Astrocyte (in vitro differentiated cells and primary cell): ENCODE data around the gene NEURL1. TPM values are rescaled to one million over a fixed set of nuclear protein-coding genes. Genes with fewer than 3 reads are reported as not detected.

Experiments used
- DNase-seq: peaks from one replicate; pipeline ENCODE4 v3.0.0-alpha.2; 2010; ENCODE audit warnings: low read depth
- FAIRE-seq: peaks from 2 replicates; lab custom pipeline; 2011; peaks lifted over from hg19 to GRCh38; lab: Jason Lieb, UNC
- H2AFZ ChIP-seq: 2 replicates; pipeline ENCODE4 v1.6.0; 2012; ENCODE audit warnings: low read depth, low read length, inconsistent platforms
- H3K27ac ChIP-seq: 2 replicates; pipeline ENCODE4 v1.5.1; 2011; ENCODE audit warnings: low read depth, low read length, inconsistent platforms
- H3K27me3 ChIP-seq: 2 replicates; pipeline ENCODE4 v1.6.0; 2011; ENCODE audit warnings: low read length, inconsistent platforms; ENCODE audit not compliant: insufficient read depth
- H3K36me3 ChIP-seq: 2 replicates; pipeline ENCODE4 v1.5.1; 2011; ENCODE audit warnings: low read length, inconsistent platforms; ENCODE audit not compliant: insufficient read depth
- H3K4me1 ChIP-seq: 2 replicates; pipeline ENCODE4 v1.5.1; 2011; ENCODE audit warnings: low read length, inconsistent platforms; ENCODE audit not compliant: insufficient read depth
- H3K4me2 ChIP-seq: 2 replicates; pipeline ENCODE4 v1.6.0; 2012; ENCODE audit warnings: low read length, inconsistent platforms
- H3K4me3 ChIP-seq: 2 replicates; pipeline ENCODE4 v1.5.1; 2011; ENCODE audit warnings: low read depth, mild to moderate bottlenecking, low read length, inconsistent platforms; ENCODE audit not compliant: insufficient read depth
- H3K79me2 ChIP-seq: 2 replicates; pipeline ENCODE4 v1.6.0; 2012; ENCODE audit warnings: mild to moderate bottlenecking, low read length, inconsistent platforms; ENCODE audit not compliant: insufficient read depth
- H3K9ac ChIP-seq: 2 replicates; pipeline ENCODE4 v1.6.0; 2012; ENCODE audit warnings: mild to moderate bottlenecking, low read length, inconsistent platforms
- H3K9me3 ChIP-seq: 2 replicates; pipeline ENCODE4 v1.5.1; 2012; ENCODE audit warnings: low read depth, mild to moderate bottlenecking, low read length, inconsistent platforms; ENCODE audit not compliant: insufficient read depth
- H4K20me1 ChIP-seq: 2 replicates; pipeline ENCODE4 v1.6.0; 2012; ENCODE audit warnings: low read length, inconsistent platforms; ENCODE audit not compliant: insufficient read depth
- H3K27ac Mint-ChIP-seq: one replicate; pipeline ENCODE4 v1.8.0; 2021; ENCODE audit warnings: mild to moderate bottlenecking, mixed read lengths; ENCODE audit not compliant: unreplicated experiment
- H3K27me3 Mint-ChIP-seq: one replicate; pipeline ENCODE4 v1.8.0; 2021; ENCODE audit warnings: low read depth, mixed read lengths; ENCODE audit not compliant: unreplicated experiment
- H3K36me3 Mint-ChIP-seq: one replicate; pipeline ENCODE4 v1.8.0; 2021; ENCODE audit warnings: low read depth, mixed read lengths; ENCODE audit not compliant: unreplicated experiment
- H3K4me1 Mint-ChIP-seq: one replicate; pipeline ENCODE4 v1.8.0; 2021; ENCODE audit warnings: low read depth, mixed read lengths; ENCODE audit not compliant: unreplicated experiment
- H3K4me3 Mint-ChIP-seq: one replicate; pipeline ENCODE4 v1.8.0; 2021; ENCODE audit warnings: mild to moderate bottlenecking, moderate library complexity, mixed read lengths; ENCODE audit not compliant: unreplicated experiment
- H3K9me3 Mint-ChIP-seq: one replicate; pipeline ENCODE4 v1.8.0; 2021; ENCODE audit warnings: mild to moderate bottlenecking, mixed read lengths; ENCODE audit not compliant: unreplicated experiment
- CTCF ChIP-seq: IDR thresholded peaks from 2 replicates; pipeline ENCODE4 v1.5.1; 2011; ENCODE audit warnings: low read depth, mild to moderate bottlenecking, inconsistent platforms, low read length, moderate library complexity; ENCODE audit not compliant: insufficient read depth
- EZH2 ChIP-seq: IDR thresholded peaks from 2 replicates; pipeline ENCODE4 v1.6.1; 2012; ENCODE audit warnings: mild to moderate bottlenecking, low read length, inconsistent platforms; ENCODE audit not compliant: insufficient read depth
- total RNA-seq: library from RNA; stranded (reverse); gene quantifications from 2 replicates; pipeline ENCODE4 v1.2.1, GENCODE V29; 2021

NEURL1 gene
- total RNA-seq, 1 donor from 2014 or later: 1.5 TPM

GRCh38 chr10:103534621-103535498 is 41.4 kb downstream of the NEURL1 start:
- Histone ChIP-seq H3K36me3 (no peaks in the 10 kb centered on the region), H3K4me2 (no peak overlapping the region), H3K9ac (no peak overlapping the region), H3K4me3 (no peak overlapping the region), H3K79me2 (no peaks in the 10 kb centered on the region), H3K9me3 (no peaks in the 10 kb centered on the region), H4K20me1 (no peaks in the 10 kb centered on the region), H3K4me1 (no peaks in the 10 kb centered on the region), H3K27ac (no peak overlapping the region), H2AFZ (no peak overlapping the region), H3K27me3 (peaks cover 40% of the 10 kb centered on the region)
- H3K4me3 Mint-ChIP-seq: no peak overlapping the region
- FAIRE-seq (no peak), DNase-seq (no peak)
- no peak for TF ChIP-seq CTCF
- no peaks in the 10 kb centered on the region for H3K4me1 Mint-ChIP-seq
- peak overlapping the region; percentile 34 for H3K27ac Mint-ChIP-seq
- H3K9me3 Mint-ChIP-seq: peaks cover 11% of the 10 kb centered on the region
- H3K27me3 Mint-ChIP-seq: peaks cover 31% of the 10 kb centered on the region
- H3K36me3 Mint-ChIP-seq: peaks cover 2% of the 10 kb centered on the region

- H3K4me1 ChIP-seq: no peaks in the 10 kb centered on the region
- Mint-ChIP-seq H3K4me3 (no peak overlapping the region), H3K27me3 (peaks cover 33% of the 10 kb centered on the region), H3K4me1 (no peaks in the 10 kb centered on the region), H3K27ac (no peak overlapping the region), H3K36me3 (peaks cover 2% of the 10 kb centered on the region), H3K9me3 (peaks cover 11% of the 10 kb centered on the region)
- no peak for FAIRE-seq
- TF ChIP-seq EZH2 (no peak), CTCF (no peak)
- peaks cover 42% of the 10 kb centered on the region for H3K27me3 ChIP-seq
- H2AFZ ChIP-seq: no peak overlapping the region
- H3K27ac ChIP-seq: no peak overlapping the region
- no peaks in the 10 kb centered on the region for H3K79me2 ChIP-seq
- no peaks in the 10 kb centered on the region for H4K20me1 ChIP-seq
- H3K36me3 ChIP-seq: no peaks in the 10 kb centered on the region
- H3K9ac ChIP-seq: no peak overlapping the region
- H3K9me3 ChIP-seq: no peaks in the 10 kb centered on the region
- no peak overlapping the region for H3K4me2 ChIP-seq
- no peak for DNase-seq
- no peak overlapping the region for H3K4me3 ChIP-seq
These were observed 42.1 kb downstream of the NEURL1 start for GRCh38 chr10:103535595-103535994.

- Mint-ChIP-seq H3K9me3 (peaks cover 3% of the 10 kb centered on the region), H3K4me3 (no peak overlapping the region), H3K27ac (no peak overlapping the region), H3K36me3 (peaks cover 2% of the 10 kb centered on the region), H3K4me1 (peaks cover 8% of the 10 kb centered on the region), H3K27me3 (peaks cover 56% of the 10 kb centered on the region)
- no peaks in the 10 kb centered on the region for H4K20me1 ChIP-seq
- no peak overlapping the region for H3K4me3 ChIP-seq
- DNase-seq (no peak), FAIRE-seq (no peak)
- H3K79me2 ChIP-seq: no peaks in the 10 kb centered on the region
- H3K9me3 ChIP-seq: no peaks in the 10 kb centered on the region
- no peaks in the 10 kb centered on the region for H3K36me3 ChIP-seq
- TF ChIP-seq CTCF (no peak), EZH2 (no peak)
- H3K9ac ChIP-seq: no peak overlapping the region
- no peak overlapping the region for H3K27ac ChIP-seq
- H3K27me3 ChIP-seq: peaks cover 66% of the 10 kb centered on the region
- no peak overlapping the region for H3K4me2 ChIP-seq
- H2AFZ ChIP-seq: no peak overlapping the region
- peaks cover 8% of the 10 kb centered on the region for H3K4me1 ChIP-seq
These were observed 46.2 kb downstream of the NEURL1 start for GRCh38 chr10:103539751-103540150.
